ENCODE results near the gene LDLRAD4.

Gene LDLRAD4

DNA sequence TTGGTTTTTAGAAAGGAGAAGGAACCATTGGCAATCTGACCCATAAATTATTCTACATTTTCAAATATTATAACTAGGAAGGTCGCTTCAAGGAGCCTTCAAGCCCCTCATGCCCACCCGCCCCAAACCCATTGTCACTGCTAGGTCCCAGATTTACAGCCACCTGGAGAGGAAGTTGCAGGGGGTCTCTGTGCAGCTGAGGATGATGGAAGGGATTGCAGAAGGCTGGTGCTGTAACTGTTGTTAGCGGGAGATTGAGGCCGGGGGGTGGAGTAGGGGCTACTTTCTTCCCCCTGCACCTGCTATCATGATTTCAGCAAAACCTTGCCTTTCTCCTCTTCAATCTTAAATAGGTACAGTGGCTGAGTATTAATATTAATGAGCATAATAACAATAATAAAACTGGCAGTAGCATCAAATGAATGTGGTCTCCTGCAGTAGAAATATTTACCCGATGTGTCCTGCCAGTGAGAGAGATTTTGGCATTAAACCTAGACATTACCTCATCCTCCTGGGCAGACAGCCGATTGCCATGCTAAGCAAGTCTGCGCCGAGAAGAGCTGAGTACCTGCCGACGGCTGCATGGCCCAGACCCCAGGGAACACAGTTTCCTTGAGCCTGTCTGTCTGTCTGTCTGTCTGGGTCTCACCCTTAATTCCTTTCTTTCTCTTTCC, 282.4 kb downstream of the LDLRAD4 start:
- DNase-seq, result no peak

DNA sequence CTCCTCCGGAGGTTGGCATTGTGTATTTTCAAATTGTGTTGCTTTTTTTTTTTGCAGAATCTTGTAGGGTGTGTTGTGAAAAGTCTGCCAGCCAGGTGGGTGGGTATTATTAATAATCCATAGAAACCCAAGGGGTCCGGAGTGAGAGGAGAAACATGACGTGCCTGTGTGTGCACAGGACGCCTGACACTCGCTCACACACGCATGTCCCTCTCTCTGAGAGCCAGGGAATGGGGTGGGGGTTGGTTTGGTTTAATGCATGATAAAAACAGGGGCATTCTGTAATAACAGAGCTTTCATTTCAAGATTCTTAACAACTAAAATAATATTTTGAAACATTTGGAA, 283.0 kb downstream of the LDLRAD4 start:
- no peak for DNase-seq

DNA sequence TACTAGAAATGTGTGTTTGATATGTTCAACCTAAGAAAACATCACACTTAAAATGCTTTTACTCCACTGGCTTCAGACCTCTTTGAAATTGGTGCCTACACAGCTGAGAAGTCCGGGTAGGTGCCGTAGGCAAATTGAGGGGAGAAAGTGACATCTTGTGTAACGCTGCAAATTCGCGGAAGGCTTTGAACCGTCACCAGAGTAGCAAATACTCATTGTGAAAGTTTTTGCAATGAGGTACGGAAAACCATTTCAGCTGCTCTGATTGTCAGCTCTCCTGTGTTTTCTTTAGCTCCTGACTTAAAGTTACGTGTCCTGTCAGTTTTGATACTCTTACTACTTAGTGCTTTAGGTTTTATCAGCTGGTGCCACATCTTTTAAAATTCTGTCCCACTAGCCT, 283.3 kb downstream of the LDLRAD4 start:
- DNase-seq, result no peak

DNA sequence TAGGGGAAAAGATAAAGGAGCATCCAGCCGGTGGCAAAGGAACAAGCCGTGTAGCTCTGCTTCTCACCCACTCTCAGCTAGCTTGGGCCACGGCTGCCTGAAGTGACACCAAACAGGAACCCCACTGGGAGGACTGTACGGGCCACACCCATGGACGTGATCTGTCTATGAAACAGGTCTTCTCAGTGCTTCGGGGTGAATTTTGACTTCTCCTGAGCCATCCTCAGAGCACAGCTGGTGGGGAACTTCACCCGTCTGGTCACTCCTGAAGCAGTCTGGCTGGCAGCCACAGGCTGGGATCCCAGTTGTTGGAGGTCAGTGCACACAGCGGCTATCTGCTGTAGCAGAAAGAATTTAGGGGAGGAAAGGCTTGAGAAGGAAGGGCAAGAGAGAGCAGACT, 284.0 kb downstream of the LDLRAD4 start:
- DNase-seq, result no peak

DNA sequence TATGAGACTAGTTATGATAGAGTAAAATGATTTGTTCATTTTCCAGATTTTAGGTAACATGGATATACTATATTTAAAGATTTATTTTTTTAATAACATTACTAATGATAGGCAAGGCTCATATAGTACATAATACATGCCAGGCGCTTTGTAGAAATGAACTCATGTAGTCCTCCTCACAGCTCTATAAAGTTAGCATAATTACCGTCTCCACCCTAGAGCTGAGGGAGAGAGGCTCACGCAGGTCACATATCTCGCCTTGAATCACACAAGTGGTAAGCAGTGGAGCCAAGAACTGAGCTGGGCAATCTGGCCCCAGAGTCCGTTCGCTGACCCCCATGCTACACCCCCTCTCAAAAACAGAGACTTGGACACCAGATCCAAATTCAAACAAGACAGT, 285.3 kb downstream of the LDLRAD4 start:
- no peak for DNase-seq

DNA sequence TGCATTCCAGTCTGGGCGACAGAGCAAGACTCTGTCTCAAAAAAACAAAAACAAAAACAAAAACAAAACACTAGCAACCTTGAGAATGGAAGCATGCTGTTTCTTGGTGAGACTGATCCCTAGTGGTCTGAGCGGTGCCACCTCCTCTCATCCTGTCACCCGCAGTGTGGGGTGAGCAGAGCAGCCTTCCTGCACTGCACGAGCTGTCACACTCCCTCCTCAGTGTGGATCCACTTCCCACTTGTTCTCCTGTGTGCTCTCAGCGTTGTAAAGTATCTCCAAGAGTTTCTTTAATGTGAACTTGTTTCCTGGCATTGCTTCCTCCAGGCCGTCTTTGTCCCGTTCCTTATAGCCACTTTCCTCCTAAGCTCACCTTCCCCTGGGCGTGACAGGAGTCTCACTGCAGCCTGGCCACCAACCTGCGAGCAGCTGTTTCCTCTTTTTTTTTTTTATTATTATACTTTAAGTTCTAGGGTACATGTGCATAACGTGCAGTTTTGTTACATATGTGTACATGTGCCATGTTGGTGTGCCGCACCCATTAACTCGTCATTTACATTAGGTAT, 287.3 kb downstream of the LDLRAD4 start:
- DNase-seq, result no peak

DNA sequence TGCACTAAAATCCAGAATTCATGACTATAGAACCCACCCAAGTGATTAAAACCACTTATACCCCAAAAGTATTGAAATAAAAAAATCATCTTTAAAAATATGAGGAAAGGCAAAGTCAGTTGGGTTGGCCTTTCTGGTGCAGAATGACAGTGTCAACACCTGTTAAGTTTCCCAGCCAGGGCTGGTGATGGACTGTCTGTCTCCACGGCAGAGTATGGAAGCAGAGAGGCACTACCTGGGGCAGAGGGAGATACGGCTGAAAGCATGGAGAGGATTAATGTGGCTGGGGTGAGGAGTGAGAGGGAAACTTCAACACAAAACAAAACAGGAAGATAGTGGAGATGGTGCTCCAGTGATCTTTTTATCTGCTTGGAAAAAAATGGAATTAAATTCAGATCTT, 292.0 kb downstream of the LDLRAD4 start:
- DNase-seq, result no peak

DNA sequence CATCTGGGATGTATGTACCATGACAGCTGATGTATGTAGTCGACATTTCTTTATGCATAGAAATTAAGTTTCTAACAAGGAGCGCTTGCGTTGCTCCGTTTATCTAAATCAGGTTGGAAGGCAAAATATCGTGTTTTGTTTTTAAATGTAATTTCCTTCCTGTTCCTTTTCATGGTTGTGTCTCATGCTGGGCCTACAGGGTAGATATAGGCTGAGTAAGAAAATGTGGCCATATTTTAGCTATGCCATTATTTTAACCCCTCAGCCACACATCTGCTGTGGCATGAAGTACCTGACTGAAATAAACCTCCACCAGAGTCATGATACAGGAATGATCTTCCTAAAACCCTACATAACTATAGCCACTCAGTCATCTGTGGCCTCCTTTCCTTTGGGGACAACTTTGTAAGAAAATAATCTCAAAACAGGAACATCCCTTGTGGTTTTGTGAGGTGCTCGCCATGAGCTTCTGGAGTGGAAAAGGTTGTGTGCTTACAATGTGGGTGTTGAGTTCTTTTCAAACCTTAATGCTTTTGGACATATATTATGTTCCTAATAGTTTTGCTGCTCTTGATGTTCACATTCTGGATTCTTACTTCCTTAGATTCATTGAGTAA, 293.5 kb downstream of the LDLRAD4 start:
- DNase-seq, result no peak

DNA sequence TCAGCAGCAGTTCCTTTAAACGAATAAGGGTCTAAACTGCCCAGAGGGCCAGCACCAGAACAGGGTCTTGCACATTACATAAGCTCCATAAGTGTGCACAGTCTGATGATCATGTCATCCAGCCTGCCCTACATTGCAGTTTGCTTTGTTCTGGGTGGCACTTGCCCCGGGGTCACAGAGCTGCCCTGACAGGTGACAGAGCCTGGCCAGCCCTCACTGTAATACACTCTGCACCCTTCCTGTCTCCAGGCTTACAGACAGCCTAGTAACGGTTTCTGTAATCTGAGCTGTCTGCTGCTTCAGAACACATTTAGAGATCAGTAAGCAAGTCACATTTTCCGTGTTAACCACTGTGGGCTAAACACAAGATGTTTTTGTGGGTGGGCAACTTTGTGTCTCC, 294.5 kb downstream of the LDLRAD4 start:
- peak; percentile 14 for DNase-seq

DNA sequence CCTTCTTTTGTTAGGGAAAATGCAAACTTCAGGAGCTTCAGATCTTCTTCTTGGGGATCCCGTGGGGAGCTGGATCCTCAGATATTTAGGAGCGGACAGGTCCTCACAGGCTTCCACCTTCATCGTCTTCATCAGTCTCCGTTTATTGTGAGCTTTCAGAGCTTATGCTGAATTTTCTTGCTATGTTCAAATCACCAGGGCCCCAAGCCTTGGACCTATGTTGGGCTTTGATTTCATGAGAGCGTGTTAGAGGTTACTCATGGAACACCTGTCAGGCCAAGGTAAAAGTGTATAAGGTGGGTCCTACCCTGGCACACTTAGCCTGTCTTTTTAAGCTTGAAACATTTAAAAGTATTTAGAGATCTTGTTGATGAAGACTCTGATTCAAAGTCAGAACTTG, 294.9 kb downstream of the LDLRAD4 start:
- DNase-seq, result no peak

DNA sequence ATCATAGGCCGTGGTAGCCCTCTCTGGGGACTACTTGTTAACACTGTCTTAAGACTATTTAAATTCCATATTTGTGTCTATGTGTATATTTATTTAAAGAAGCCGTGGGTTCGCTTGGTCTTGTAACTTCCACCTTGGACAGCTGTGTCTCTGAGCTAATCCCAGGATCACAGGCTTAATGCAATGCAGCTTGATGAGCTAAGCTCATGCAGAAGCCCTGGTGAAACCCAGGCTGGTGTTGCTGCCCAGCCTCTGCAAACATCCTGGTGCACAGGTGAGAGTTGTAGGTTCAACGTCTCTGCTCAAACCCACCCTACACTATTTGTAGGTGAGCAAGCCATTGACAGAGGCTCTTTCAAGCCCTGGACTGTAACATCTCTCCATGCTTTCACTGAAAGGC, 296.0 kb downstream of the LDLRAD4 start:
- peak; percentile 90 for DNase-seq

DNA sequence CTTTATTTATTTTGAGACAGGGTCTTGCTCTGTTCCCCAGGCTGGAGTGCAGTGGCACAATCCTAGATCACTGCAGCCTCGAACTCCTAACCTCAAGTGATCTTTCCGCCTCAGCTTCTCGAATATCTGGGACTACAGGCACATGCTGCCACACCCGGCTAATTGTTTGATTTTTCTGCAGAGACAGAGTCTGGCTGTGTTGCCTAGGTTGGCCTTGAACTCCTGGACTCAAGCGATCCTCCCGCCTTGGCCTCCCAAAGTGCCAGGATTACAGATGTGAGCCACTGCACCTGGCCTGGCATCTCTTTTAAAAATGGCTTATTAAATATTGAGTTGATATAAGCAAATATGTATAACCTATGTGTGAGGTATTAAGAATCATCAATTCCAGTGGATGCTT, 298.3 kb downstream of the LDLRAD4 start:
- DNase-seq, result no peak

DNA sequence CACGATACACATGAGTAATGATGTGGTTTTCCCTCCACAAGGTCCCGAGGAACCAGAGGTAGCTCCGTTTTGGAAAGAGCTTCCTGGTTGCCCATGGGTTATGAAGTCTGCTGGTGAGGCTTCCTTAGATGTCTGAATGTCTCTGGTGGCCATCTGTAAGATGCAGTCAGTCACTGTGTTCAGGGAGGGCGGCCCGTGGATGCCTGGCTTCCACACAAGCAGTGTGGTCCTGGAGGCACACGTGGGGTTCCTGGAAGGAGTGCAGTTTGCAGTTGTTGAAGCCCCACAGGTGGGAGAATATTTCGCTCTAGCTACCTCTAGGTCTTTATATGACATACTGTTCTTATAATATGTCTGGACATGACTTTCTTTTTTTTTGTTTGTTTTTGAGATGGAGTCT, 298.8 kb downstream of the LDLRAD4 start:
- DNase-seq, result no peak

DNA sequence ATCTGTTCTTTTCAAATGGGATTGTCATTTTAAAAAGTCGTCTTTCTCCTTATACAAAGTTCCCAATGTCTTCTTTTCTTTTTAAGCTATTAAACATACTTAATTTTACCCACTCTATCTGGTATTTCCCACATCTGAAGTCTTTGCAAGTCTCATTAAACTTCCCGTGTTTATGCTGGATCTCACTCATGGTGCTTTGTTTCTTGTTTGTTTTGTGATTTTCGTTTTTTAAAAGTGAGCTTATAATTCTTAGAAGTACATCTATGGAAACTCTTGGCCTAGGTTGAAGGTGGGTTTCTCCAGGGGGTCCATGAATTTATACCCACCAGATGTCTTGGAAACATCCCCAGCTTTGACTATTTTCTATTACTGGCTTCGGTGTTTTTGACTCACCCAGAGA, 299.8 kb downstream of the LDLRAD4 start:
- no peak for DNase-seq

DNA sequence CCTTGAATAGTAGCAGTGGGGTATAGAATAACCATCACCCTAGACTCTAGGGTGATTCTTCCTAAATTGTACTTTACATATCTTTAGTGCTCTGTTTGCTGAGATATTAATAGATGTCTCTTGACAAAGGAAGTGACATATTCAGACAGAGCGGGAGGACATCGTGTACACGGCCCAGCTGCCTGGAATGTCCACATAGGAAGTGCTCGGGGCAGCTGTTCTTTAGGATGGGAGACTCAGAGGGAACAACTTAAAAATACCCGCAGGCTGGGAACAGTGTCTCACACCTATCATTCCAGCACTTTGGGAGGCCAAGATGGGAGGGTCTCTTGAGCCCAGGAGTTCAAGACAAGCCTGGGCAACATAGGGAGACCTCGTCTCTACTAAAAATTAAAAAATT, 301.7 kb downstream of the LDLRAD4 start:
- DNase-seq, result no peak

DNA sequence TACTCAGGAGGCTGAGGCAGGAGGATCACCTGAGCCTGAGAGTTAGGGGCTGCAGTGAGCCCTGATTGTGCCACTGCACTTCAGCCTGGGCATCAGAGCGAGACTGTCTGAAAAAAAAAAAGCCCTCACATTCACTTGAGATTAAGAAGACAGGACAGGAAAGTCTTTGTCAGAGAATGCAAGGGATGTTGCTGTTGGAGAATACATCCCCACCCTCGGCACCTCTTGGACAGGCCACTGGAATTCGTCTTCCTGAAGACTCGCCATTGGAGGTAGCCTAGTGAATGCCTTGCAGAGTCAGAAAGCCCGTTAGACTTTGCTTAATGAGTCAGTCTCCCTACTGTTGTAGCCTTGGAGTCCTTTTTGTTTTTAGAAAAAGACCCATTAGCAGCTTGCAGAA, 302.2 kb downstream of the LDLRAD4 start:
- no peak for DNase-seq

DNA sequence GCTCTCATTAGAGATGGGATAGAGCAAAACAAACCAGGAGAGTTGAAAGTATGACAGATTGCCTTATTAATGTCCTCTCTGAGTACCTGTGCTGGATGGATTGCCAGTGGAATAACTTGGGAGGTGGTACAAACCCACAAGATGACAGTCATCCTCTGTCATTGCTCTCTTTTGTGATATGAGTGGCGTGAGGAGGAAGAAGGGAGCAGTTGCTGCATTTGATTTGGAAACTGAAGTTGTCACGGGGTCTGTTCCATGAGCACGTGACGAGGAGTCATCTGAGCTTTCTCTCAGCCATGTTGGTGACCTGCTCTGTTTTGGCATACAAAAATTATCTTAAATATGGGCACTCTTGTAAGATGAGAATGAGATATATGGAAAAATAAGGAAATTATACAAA, 302.9 kb downstream of the LDLRAD4 start:
- no peak for DNase-seq

DNA sequence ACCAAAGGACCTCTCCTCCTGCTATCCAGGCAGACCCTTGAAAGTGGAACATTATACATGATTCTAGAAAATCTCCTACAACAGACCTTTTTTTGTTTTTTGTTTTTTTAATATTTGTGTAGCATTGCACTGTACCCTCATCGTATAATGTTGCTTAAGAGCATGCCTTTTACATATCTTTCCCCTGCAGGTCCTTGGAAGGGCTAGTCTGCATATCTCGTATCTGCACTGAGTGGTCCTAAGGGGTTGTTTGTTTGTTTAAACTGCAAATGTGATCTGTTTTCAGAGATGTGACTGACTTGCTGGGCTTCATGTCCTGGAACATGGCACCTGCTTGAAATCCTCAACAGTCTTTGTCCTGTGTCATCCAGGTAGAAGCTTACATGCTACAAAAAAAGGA, 303.7 kb downstream of the LDLRAD4 start:
- no peak for DNase-seq

DNA sequence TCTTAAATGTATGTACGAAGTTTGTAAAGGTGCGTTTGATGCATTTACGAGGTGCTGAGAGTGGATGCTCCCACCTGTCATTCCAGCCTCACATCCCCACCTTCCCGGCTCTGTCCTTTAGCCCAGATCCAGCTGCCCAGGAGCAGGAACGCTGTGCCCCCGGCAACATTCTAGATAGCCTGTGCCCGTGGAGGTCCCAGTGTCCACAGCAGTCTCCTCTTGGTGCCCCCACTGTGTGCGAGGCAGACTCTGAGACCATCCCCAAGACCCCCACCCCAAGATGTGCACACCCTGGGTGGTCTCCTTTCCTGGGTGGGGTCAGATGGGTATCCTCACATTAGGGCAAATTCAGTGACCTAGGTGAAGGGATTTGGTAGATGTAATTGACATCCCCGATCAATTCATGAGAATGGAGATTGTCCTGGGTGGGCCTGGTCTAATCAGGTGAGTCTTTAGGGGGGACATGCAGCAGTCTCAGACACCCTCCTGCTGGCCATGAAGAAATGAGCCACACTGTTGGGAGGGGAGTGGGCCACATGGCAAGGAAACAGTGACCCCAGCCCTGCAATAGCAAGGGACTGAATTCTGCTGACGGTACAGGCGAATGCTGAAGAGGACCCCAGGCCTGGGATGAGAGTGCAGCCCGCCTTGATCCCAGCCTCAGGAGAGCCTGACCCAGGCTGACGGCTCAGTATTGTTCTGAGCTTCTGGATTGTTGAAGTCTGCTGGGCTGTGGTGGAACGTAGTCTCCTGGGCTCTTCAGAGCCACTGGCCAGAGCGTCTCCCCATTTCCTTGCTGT, 304.5 kb downstream of the LDLRAD4 start:
- DNase-seq, result no peak

DNA sequence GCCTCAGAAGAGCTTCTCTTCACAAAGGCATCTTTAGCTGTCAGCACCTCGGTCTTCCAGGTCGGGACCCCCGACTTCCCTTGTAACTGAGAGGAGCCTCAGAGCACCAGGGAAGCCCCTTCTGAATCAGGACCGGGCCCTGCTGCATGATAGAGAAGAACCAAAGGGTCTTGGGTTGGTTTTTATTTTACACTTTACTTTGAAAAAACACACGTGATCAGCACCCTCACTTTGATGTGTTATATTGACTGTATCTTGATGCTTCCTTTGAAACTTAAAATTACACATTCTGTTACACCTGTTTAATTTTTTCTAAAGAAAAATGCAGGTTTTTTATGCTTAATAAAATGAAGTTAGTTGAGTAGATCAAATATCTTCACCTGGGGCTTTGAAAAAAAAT, 305.5 kb downstream of the LDLRAD4 start:
- no peak for DNase-seq

DNA sequence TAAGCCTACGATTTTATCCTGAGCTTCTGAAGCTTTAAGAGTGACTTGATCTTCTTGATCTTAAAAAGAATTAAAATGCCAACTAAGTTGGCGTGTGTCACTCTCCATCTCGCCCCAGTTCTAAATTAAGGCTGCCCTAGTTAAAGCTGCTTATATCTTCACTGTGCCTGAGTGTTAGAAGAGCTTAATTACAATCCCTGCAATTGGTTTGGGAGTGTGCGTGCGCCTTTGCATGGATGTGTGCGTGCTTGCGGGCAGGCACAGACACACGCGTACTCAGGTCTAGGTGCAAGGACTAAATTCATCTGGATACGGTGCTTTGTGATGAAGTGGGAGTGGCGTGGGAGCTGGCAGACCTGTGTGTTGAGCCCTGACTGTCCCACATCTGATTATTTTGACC, 306.3 kb downstream of the LDLRAD4 start:
- peak; percentile 74 for DNase-seq

DNA sequence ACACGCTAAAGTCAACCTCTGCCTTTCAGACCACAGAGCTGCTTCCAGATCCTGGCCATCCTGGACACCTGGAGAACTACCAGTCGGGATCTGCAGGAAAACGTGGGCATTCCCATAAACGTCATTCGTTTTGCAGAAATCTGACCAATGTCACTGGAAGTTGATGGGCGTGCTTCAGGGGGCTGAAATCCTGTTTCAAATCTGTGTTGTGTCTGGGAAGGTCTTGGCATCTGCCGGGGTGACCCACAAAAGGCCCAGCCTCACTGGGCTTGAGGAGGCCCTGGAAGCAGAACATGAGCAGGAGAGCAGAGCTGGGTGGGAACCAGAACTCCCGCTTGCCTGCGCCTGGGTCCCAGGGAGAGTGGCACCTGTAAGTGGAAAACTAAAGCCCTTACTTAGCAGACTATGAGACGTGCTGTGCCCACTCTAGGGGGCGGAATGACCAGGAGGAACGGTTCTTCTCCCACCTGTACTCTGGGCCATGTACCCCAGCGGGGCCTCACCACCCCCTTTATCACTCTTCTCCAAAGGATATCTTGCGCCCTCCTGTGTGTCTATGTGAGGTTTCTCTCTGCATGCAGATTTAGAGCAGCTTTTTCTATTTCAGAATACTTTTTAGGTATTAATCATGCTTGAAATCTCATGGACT, 306.9 kb downstream of the LDLRAD4 start:
- no peak for DNase-seq

DNA sequence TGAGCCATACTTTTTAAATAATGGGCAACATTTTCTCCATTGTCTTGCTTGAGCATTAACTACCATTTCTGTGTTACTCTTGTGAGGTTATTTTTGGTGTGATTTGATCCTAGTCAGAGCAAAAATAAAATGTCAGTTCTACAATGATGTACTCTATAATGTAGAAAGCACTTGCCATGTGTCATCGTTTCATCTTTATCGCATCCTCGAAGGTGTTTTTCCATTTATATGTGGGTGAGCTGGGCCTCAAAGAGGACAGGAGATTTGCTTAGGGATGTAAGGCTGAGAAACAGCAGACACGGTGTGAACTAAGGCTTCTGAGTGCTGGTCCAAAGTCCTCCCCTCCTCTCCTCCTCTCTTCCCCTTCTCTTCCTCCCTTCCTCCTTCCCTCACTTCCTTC, 308.0 kb downstream of the LDLRAD4 start:
- DNase-seq, result no peak

DNA sequence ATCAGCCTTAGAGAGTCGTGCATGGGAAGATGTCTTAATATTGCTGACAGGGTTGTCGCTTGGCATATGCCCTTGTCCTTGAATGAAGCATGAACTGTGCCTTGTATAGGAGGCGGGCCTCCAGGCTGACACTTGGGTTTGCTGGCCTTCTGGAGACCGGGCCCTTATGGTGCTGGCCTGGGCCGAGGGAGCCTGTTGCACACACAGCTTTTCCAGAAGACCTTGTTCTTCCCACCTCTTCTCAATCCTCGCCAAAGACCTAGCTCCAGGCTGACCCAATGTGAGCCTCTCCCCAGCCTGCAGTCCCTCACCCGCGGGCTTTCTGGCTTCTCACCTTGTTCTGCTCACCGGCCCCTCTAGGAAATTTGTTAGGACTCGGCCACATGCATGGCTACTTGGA, 308.7 kb downstream of the LDLRAD4 start:
- DNase-seq, result no peak
